Natural killer cell (primary cell): ENCODE measurements around the gene ADRA2C. TPM values are rescaled to one million over a fixed set of nuclear protein-coding genes. Genes with fewer than 3 reads are reported as not detected.

ENCODE experiments used
- ATAC-seq, 3 donors: fragments of 150-1000 bp in 2 of 3; fragments of 200-7000 bp in 1 of 3; cut with Tn5 transposase; 1 replicate in 1 of 3; 2 replicates in 2 of 3; pipeline ENCODE4 v1.10.0; 2021; ENCODE audit warnings: mild to moderate bottlenecking in 2 of 3, moderate library complexity in 2 of 3
- DNase-seq, 2 donors: peaks; one replicate each; pipeline versions ENCODE4 v3.0.0 to v3.0.0-alpha.2; 2013 to 2021; ENCODE audit warnings: mixed read lengths in 1 of 2
- H3K27ac ChIP-seq: one replicate; pipeline ENCODE4 v1.5.1; 2013; ENCODE audit warnings: mild to moderate bottlenecking, low read length
- H3K27me3 ChIP-seq: one replicate; pipeline ENCODE4 v1.6.1; 2013; ENCODE audit warnings: low read length; ENCODE audit not compliant: control insufficient read depth, insufficient read depth
- H3K36me3 ChIP-seq: one replicate; pipeline ENCODE4 v1.6.1; 2013; ENCODE audit warnings: low read length; ENCODE audit not compliant: control insufficient read depth, insufficient read depth
- H3K4me1 ChIP-seq: one replicate; pipeline ENCODE4 v1.6.1; 2013; ENCODE audit warnings: low read length; ENCODE audit not compliant: control insufficient read depth, insufficient read depth
- H3K4me3 ChIP-seq: one replicate; pipeline ENCODE4 v1.5.1; 2013; ENCODE audit warnings: low read length
- H3K9me3 ChIP-seq: one replicate; pipeline ENCODE4 v1.6.1; 2013; ENCODE audit warnings: low read length; ENCODE audit not compliant: control insufficient read depth, insufficient read depth
- H3K27ac Mint-ChIP-seq, 2 donors: one replicate each; pipeline ENCODE4 v1.8.0; 2022; ENCODE audit warnings: mild to moderate bottlenecking in 2 of 2, mixed read lengths in 2 of 2, moderate library complexity in 1 of 2
- H3K27me3 Mint-ChIP-seq, 2 donors: one replicate each; pipeline ENCODE4 v1.8.0; 2022; ENCODE audit warnings: low read depth in 2 of 2, mixed read lengths in 2 of 2
- H3K36me3 Mint-ChIP-seq: one replicate; pipeline ENCODE4 v1.8.0; 2022; ENCODE audit warnings: mixed read lengths
- H3K4me1 Mint-ChIP-seq, 2 donors: one replicate each; pipeline ENCODE4 v1.8.0; 2022; ENCODE audit warnings: mixed read lengths in 2 of 2
- H3K4me3 Mint-ChIP-seq: one replicate; pipeline ENCODE4 v1.8.0; 2022; ENCODE audit warnings: mild to moderate bottlenecking, moderate library complexity, mixed read lengths
- H3K9me3 Mint-ChIP-seq, 2 donors: one replicate each; pipeline ENCODE4 v1.8.0; 2022; ENCODE audit warnings: mixed read lengths in 2 of 2
- CTCF ChIP-seq: fragments of 200-600 bp; IDR thresholded peaks from one replicate; pipeline ENCODE4 v1.8.0; 2022; ENCODE audit warnings: antibody characterized with exemption
- WGBS: methylation state at CpG from one replicate; pipeline ENCODE4 v1.1.7; 2013; ENCODE audit warnings: missing lambda C conversion rate; ENCODE audit not compliant: insufficient coverage; 5-methylcytosine and 5-hydroxymethylcytosine counted together
- intact Hi-C: fragments of 100-400 bp; cut with micrococcal nuclease; formaldehyde crosslinking; loops from one replicate; pipeline ENCODE4 v1.14.2; 2022
- total RNA-seq, 4 donors: library from RNA; stranded (reverse); fragments of 120-200 nt in 1 of 4; gene quantifications; one replicate each; pipeline versions ENCODE4 v1.2.3 to v1.2.4, GENCODE V29; 2013 to 2022

Gene ADRA2C
- total RNA-seq, 3 donors from 2014 or later (not counting 1 experiment from before 2014, with no cell fraction given), result not detected

GRCh38 chr4:3744232-3744631, 22.0 kb upstream of the ADRA2C start:
- Mint-ChIP-seq H3K4me3 (no peak overlapping the region), H3K36me3 (no peaks in the 10 kb centered on the region), H3K27me3 (peaks cover 48 to 60% of the 10 kb centered on the region in 2 donors), H3K27ac (no peak overlapping the region), H3K4me1 (peaks cover 0 to 6% of the 10 kb centered on the region in 2 donors), H3K9me3 (no peaks in the 10 kb centered on the region)
- intact Hi-C loops, result no loop called here
- Histone ChIP-seq H3K27ac (no peak overlapping the region), H3K4me1 (peaks cover 10% of the 10 kb centered on the region), H3K9me3 (peaks cover 6% of the 10 kb centered on the region), H3K27me3 (peaks cover 21% of the 10 kb centered on the region), H3K36me3 (no peaks in the 10 kb centered on the region), H3K4me3 (no peak overlapping the region)
- WGBS, result 69% methylated on average over 21 of the region's 22 CpGs
- no peak for ATAC-seq
- no peak for DNase-seq
- no peak for TF ChIP-seq CTCF

- ATAC-seq (no peak), DNase-seq (no peak)
- H3K27ac ChIP-seq, result no peak overlapping the region
- intact Hi-C loops, result no loop called here
- peaks cover 21% of the 10 kb centered on the region for H3K27me3 ChIP-seq
- Mint-ChIP-seq H3K4me3 (no peak overlapping the region), H3K27me3 (peaks cover 48 to 67% of the 10 kb centered on the region in 2 donors), H3K27ac (no peak overlapping the region), H3K9me3 (no peaks in the 10 kb centered on the region), H3K4me1 (peaks cover 0 to 6% of the 10 kb centered on the region in 2 donors), H3K36me3 (no peaks in the 10 kb centered on the region)
- no peak overlapping the region for H3K4me3 ChIP-seq
- no peak for TF ChIP-seq CTCF
- H3K4me1 ChIP-seq, result peaks cover 4% of the 10 kb centered on the region
- peaks cover 6% of the 10 kb centered on the region for H3K9me3 ChIP-seq
- 30% methylated on average over 14 of the region's 14 CpGs for WGBS
- no peaks in the 10 kb centered on the region for H3K36me3 ChIP-seq
Observed at GRCh38 chr4:3744901-3745300, 21.3 kb upstream of the ADRA2C start.

- WGBS, result 71% methylated on average over 28 of the region's 32 CpGs
- Histone ChIP-seq H3K4me3 (no peak overlapping the region), H3K9me3 (peaks cover 6% of the 10 kb centered on the region), H3K36me3 (no peaks in the 10 kb centered on the region), H3K27ac (no peak overlapping the region), H3K4me1 (no peaks in the 10 kb centered on the region), H3K27me3 (peaks cover 21% of the 10 kb centered on the region)
- no peak overlapping the region for H3K4me3 Mint-ChIP-seq
- H3K9me3 Mint-ChIP-seq, result no peaks in the 10 kb centered on the region
- intact Hi-C loops, result no loop called here
- H3K4me1 Mint-ChIP-seq, result peaks cover 0 to 6% of the 10 kb centered on the region in 2 donors
- no peak overlapping the region for H3K27ac Mint-ChIP-seq
- H3K27me3 Mint-ChIP-seq, result peaks cover 50 to 67% of the 10 kb centered on the region in 2 donors
- no peak for TF ChIP-seq CTCF
- H3K36me3 Mint-ChIP-seq, result no peaks in the 10 kb centered on the region
- ATAC-seq, result no peak
- DNase-seq, result no peak
Observed at GRCh38 chr4:3745886-3746656, 20.1 kb upstream of the ADRA2C start.
